ENCODE data around the gene CNTNAP1.
A peak's percentile ranks its signal among the peaks of the same experiment; 100 is the strongest.

Gene CNTNAP1

DNA sequence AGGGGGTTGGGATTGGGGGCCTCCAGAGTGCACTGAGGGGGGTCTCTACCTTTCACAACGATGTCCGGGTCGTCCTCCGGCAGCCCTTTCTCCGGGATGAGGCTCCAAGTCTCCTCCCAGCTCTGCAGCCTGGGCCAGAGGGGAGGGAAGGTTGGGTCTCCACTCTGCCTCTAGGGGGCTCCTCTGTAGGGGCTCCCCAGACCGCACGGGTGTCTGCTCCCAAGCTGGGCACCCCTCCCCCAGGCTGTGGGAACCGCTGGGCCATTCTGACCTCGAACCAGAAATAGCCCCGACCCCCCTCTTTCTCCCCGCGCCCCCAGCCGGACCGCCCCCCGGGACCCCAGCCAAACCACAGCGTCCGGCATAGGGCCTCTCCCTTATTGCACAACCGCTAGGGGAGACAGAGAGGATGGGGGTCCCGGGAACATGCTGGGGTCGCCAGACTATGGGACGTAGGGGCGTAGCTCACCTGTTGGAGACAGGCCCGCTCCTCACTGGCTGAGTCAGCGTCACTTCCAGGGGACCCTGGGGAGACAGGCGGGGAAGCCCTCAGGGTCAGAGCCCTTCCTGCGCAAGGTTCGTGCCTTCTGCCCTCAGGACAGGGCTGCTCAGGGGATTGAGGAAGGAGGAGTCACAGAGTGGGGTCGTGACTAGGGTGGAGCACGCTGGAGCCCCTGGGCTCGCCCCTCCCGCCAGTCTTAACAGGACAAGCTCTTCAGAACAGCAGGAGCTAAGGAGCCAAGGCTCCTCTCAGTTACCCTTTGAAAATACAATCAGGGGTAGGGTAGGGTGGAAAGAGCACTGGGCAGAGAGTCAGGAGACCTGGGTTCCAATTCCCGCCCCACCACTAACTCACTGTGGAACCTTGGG is 8.2 kb upstream of the CNTNAP1 start:
- peak overlapping the region; percentile 95 for H3K4me2 ChIP-seq
- peak overlapping the region; percentile 29; the same call in 1 of the 2 replicates for H3K9ac ChIP-seq

DNA sequence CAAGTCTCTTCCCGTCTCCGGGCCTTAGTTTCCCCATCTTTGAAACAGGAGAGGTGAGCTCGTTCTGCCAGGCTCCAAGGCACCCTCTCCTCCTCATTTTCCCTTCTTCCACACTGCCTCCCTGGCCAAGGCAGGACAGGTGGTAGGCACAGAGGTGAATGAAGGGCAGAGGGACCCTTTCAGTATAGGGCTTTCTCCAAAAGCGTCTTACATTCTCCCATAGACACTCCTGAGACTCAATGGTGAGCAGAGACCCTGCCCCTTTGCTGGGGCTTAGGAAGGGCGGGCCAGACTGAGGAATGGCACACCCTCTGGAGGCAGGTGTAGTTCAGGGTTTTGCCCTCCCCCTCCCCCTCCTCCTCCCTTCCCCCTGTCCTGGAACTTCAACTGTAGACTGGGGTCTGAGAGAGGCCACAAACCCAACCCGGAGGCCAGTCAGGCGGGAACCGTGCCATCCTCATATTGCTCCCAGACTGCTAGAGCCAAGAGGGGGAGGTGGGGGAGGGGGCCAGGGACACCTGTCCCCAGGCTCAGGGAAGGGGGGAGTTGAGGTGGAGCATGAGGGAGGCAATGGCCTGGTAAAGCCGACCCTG is 7.5 kb upstream of the CNTNAP1 start:
- Histone ChIP-seq H2AFZ (ENCODE audit: low read depth) (no peak overlapping the region), H3K4me3 (IDR thresholded peaks at IDR 0.05; ENCODE audit: insufficient read depth, low read depth, low read length) (no peak overlapping the region), H3K4me2 (peak overlapping the region; percentile 95), H3K4me1 (ENCODE audit: low read depth, poor library complexity, severe bottlenecking) (peaks cover 15% of the 10 kb centered on the region), H3K9ac (peak overlapping the region; percentile 70), H3K79me2 (ENCODE audit: insufficient read depth, low read depth) (peaks cover 62% of the 10 kb centered on the region), H3K27ac (peak overlapping the region; percentile 52; the same call in 1 of the 2 replicates), H3K36me3 (ENCODE audit: insufficient read depth) (peaks cover 6% of the 10 kb centered on the region), H4K20me1 (ENCODE audit: insufficient read depth) (no peaks in the 10 kb centered on the region), H3K27me3 (ENCODE audit: insufficient read depth, low read depth) (no peaks in the 10 kb centered on the region)
- TF ChIP-seq, protein P1, sequence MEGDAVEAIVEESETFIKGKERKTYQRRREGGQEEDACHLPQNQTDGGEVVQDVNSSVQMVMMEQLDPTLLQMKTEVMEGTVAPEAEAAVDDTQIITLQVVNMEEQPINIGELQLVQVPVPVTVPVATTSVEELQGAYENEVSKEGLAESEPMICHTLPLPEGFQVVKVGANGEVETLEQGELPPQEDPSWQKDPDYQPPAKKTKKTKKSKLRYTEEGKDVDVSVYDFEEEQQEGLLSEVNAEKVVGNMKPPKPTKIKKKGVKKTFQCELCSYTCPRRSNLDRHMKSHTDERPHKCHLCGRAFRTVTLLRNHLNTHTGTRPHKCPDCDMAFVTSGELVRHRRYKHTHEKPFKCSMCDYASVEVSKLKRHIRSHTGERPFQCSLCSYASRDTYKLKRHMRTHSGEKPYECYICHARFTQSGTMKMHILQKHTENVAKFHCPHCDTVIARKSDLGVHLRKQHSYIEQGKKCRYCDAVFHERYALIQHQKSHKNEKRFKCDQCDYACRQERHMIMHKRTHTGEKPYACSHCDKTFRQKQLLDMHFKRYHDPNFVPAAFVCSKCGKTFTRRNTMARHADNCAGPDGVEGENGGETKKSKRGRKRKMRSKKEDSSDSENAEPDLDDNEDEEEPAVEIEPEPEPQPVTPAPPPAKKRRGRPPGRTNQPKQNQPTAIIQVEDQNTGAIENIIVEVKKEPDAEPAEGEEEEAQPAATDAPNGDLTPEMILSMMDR (conservative IDR thresholded peaks at IDR 0.05; ENCODE audit: low read depth, low read length): no peak

More for the DNA sequence above, 8.2 kb upstream of the CNTNAP1 start:
- Histone ChIP-seq H3K79me2 (ENCODE audit: insufficient read depth, low read depth) (peaks cover 62% of the 10 kb centered on the region), H3K4me1 (ENCODE audit: low read depth, poor library complexity, severe bottlenecking) (peaks cover 12% of the 10 kb centered on the region), H3K36me3 (ENCODE audit: insufficient read depth) (peaks cover 6% of the 10 kb centered on the region), H3K4me3 (IDR thresholded peaks at IDR 0.05; ENCODE audit: insufficient read depth, low read depth, low read length) (no peak overlapping the region), H3K27me3 (ENCODE audit: insufficient read depth, low read depth) (no peaks in the 10 kb centered on the region), H2AFZ (ENCODE audit: low read depth) (no peak overlapping the region), H3K27ac (peak overlapping the region; percentile 39; the same call in 1 of the 2 replicates), H4K20me1 (ENCODE audit: insufficient read depth) (no peaks in the 10 kb centered on the region)
- TF ChIP-seq, protein P1 (conservative IDR thresholded peaks at IDR 0.05; ENCODE audit: low read depth, low read length): peak; percentile 31

DNA sequence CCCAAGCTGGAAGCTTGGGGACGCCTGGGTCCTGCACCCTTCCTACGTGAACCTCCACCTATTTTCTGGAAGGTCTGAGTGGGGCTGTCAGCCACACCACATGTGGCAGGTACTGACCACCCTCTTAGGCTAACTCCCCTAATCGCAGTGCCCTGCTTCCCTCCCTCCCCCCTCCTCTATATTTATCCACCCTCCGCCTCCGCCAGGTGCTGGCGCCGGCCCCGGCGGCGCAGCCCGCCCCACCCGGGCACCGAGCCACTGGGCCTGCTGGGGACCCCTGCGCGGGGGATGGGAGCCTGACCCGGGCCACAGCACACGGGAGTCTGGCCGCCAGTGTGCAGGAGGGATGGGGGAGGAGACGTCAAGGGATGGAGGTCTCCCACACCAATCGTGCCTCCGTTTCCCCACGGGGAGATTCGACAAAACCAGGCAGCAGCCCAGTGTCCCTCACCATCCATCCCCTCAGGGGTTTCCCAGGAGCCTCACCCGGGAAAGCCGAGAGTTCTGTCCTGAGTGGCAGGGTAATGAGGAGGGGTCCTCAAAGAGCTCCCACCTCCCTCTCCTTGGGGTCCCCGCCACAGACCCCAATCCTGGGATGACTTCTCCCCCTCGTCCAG is 6.9 kb upstream of the CNTNAP1 start:
- Histone ChIP-seq H3K27ac (peak overlapping the region; percentile 52), H3K4me1 (ENCODE audit: low read depth, poor library complexity, severe bottlenecking) (peaks cover 21% of the 10 kb centered on the region)

DNA sequence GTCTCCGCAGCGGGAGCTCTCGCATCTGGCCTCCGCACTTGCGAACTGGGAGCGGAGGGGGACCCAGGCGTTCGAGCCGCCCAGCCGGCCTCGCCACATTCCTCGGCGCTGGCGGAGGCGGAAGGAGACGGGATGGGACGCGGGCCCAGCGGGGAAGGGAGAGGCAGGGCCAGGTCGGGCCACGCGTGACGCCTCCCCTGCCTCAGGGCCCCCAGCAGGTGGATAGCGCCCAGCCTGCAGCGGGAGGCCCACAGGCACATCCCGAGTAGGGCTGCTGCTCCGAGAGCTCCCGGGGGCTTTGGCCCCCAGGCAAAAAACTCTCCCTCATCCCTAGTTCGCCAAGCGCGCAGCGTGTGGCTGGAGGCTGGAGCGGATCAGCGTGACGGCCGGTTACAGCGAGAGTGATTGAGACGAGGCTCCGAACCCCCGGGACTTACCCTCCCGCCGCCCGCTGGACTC is 6.3 kb upstream of the CNTNAP1 start:
- Histone ChIP-seq H4K20me1 (ENCODE audit: insufficient read depth) (no peaks in the 10 kb centered on the region), H3K27me3 (ENCODE audit: insufficient read depth, low read depth) (no peaks in the 10 kb centered on the region), H3K36me3 (ENCODE audit: insufficient read depth) (peaks cover 6% of the 10 kb centered on the region), H3K4me2 (peak overlapping the region; percentile 95), H3K4me3 (IDR thresholded peaks at IDR 0.05; ENCODE audit: insufficient read depth, low read depth, low read length) (peak overlapping the region; percentile 78), H3K27ac (peak overlapping the region; percentile 52), H3K9ac (peak overlapping the region; percentile 70), H3K79me2 (ENCODE audit: insufficient read depth, low read depth) (peaks cover 67% of the 10 kb centered on the region), H3K4me1 (ENCODE audit: low read depth, poor library complexity, severe bottlenecking) (peaks cover 27% of the 10 kb centered on the region), H2AFZ (ENCODE audit: low read depth) (0 out of 2 replicates have a peak overlapping the region, but pooled peaks have one; percentile 16)
- TF ChIP-seq, protein P1 (conservative IDR thresholded peaks at IDR 0.05; ENCODE audit: low read depth, low read length): no peak

More for the DNA sequence above, 6.9 kb upstream of the CNTNAP1 start:
- Histone ChIP-seq H3K4me2 (peak overlapping the region; percentile 95), H2AFZ (ENCODE audit: low read depth) (no peak overlapping the region), H3K9ac (peak overlapping the region; percentile 70), H3K4me3 (IDR thresholded peaks at IDR 0.05; ENCODE audit: insufficient read depth, low read depth, low read length) (peak overlapping the region; percentile 78), H3K79me2 (ENCODE audit: insufficient read depth, low read depth) (peaks cover 67% of the 10 kb centered on the region), H4K20me1 (ENCODE audit: insufficient read depth) (no peaks in the 10 kb centered on the region), H3K27me3 (ENCODE audit: insufficient read depth, low read depth) (no peaks in the 10 kb centered on the region), H3K36me3 (ENCODE audit: insufficient read depth) (peaks cover 6% of the 10 kb centered on the region)
- TF ChIP-seq, protein P1 (conservative IDR thresholded peaks at IDR 0.05; ENCODE audit: low read depth, low read length): no peak

Data from KMS-11 (cell line).